T-helper 17 cell (primary cell): Measurements from ENCODE around the gene PDE6H. TPM values are rescaled to one million over a fixed set of nuclear protein-coding genes. Genes with fewer than 3 reads are reported as not detected.
A peak's percentile ranks its signal among the peaks of the same experiment; 100 is the strongest.

ENCODE experiments used
- ATAC-seq: fragments of 150-1000 bp; cut with Tn5 transposase; 2 replicates; pipeline ENCODE4 v1.10.0; 2021; ENCODE audit warnings: mild to moderate bottlenecking, moderate library complexity
- DNase-seq, 3 donors: peaks; one replicate each; pipeline versions ENCODE4 v3.0.0 to v3.0.0-alpha.2; 2020 to 2021
- H3K9me3 ChIP-seq: one replicate; pipeline ENCODE4 v1.7.0; 2013; ENCODE audit warnings: low read length, mild to moderate bottlenecking; ENCODE audit not compliant: control insufficient read depth, poor library complexity, severe bottlenecking
- H3K27ac Mint-ChIP-seq: one replicate; pipeline ENCODE4 v1.8.0; 2022; ENCODE audit warnings: mild to moderate bottlenecking, moderate library complexity, mixed read lengths
- H3K27me3 Mint-ChIP-seq: one replicate; pipeline ENCODE4 v1.8.0; 2022; ENCODE audit warnings: mixed read lengths
- H3K36me3 Mint-ChIP-seq: one replicate; pipeline ENCODE4 v1.8.0; 2022; ENCODE audit warnings: low read depth, mixed read lengths
- H3K4me1 Mint-ChIP-seq: one replicate; pipeline ENCODE4 v1.8.0; 2022; ENCODE audit warnings: mild to moderate bottlenecking, mixed read lengths
- H3K4me3 Mint-ChIP-seq: one replicate; pipeline ENCODE4 v1.8.0; 2022; ENCODE audit warnings: mild to moderate bottlenecking, moderate library complexity, mixed read lengths
- total RNA-seq, 4 donors: library from RNA in 2 of 4; stranded (reverse) in 2 of 4; gene quantifications; one replicate each; pipeline ENCODE4 v1.2.3 and lab custom pipeline; 2022 to 2026

Gene PDE6H
- total RNA-seq, 2 donors from 2014 or later, result not detected

GRCh38 chr12:14938301-14938700 lies 34.5 kb upstream of the PDE6H start, which contains the start of gene ERP27:
Gene ERP27, minus strand, starts transcription at chr12:14938537. Its CDS starts 29 bp downstream, at chr12:14938508.
- Mint-ChIP-seq H3K36me3 (peaks cover 14% of the 10 kb centered on the region), H3K27ac (peak within 1 kb of the TSS; percentile 100), H3K4me3 (peak within 1 kb of the TSS; percentile 75), H3K4me1 (peaks cover 49% of the 10 kb centered on the region), H3K27me3 (no peaks in the 10 kb centered on the region)
- no peaks in the 10 kb centered on the region for H3K9me3 ChIP-seq
- ATAC-seq (no peak), DNase-seq (no peak)

- no peak for DNase-seq
- ATAC-seq, result peak; percentile 16
- H3K9me3 ChIP-seq, result no peaks in the 10 kb centered on the region
- Mint-ChIP-seq H3K27ac (peak overlapping the region; percentile 100), H3K36me3 (peaks cover 17% of the 10 kb centered on the region), H3K4me3 (peak overlapping the region; percentile 62), H3K27me3 (no peaks in the 10 kb centered on the region), H3K4me1 (peaks cover 49% of the 10 kb centered on the region)
Observed at GRCh38 chr12:14941369-14941768, 31.5 kb upstream of the PDE6H start.

GRCh38 chr12:14942196-14942931 lies 30.5 kb upstream of the PDE6H start:
- H3K4me1 Mint-ChIP-seq, result peaks cover 55% of the 10 kb centered on the region
- H3K4me3 Mint-ChIP-seq, result peak overlapping the region; percentile 69
- no peak for DNase-seq
- H3K36me3 Mint-ChIP-seq, result peaks cover 18% of the 10 kb centered on the region
- peak overlapping the region; percentile 100 for H3K27ac Mint-ChIP-seq
- ATAC-seq, result peak; percentile 11
- no peaks in the 10 kb centered on the region for H3K9me3 ChIP-seq
- no peaks in the 10 kb centered on the region for H3K27me3 Mint-ChIP-seq

GRCh38 chr12:14946162-14946561 lies 26.7 kb upstream of the PDE6H start:
- no peak for ATAC-seq
- no peak for DNase-seq
- Mint-ChIP-seq H3K27me3 (no peaks in the 10 kb centered on the region), H3K27ac (peak overlapping the region; percentile 100), H3K36me3 (peaks cover 33% of the 10 kb centered on the region), H3K4me3 (peak overlapping the region; percentile 69), H3K4me1 (peaks cover 55% of the 10 kb centered on the region)
- no peaks in the 10 kb centered on the region for H3K9me3 ChIP-seq

GRCh38 chr12:14946861-14947260 lies 26.0 kb upstream of the PDE6H start:
- Mint-ChIP-seq H3K4me3 (peak overlapping the region; percentile 76), H3K4me1 (peaks cover 59% of the 10 kb centered on the region)
- no peak for ATAC-seq

GRCh38 chr12:14948672-14949071 lies 24.2 kb upstream of the PDE6H start:
- no peak for DNase-seq
- Mint-ChIP-seq H3K27me3 (no peaks in the 10 kb centered on the region), H3K27ac (peak overlapping the region; percentile 100), H3K4me1 (peaks cover 68% of the 10 kb centered on the region), H3K4me3 (peak overlapping the region; percentile 86), H3K36me3 (peaks cover 34% of the 10 kb centered on the region)
- no peaks in the 10 kb centered on the region for H3K9me3 ChIP-seq
- peak; percentile 83 for ATAC-seq

More at GRCh38 chr12:14946861-14947260, 26.0 kb upstream of the PDE6H start:
- peak overlapping the region; percentile 100 for H3K27ac Mint-ChIP-seq
- no peak for DNase-seq
- no peaks in the 10 kb centered on the region for H3K9me3 ChIP-seq
- peaks cover 35% of the 10 kb centered on the region for H3K36me3 Mint-ChIP-seq
- H3K27me3 Mint-ChIP-seq, result no peaks in the 10 kb centered on the region

GRCh38 chr12:14949631-14950030 lies 23.2 kb upstream of the PDE6H start:
- ATAC-seq (no peak), DNase-seq (no peak)
- Mint-ChIP-seq H3K36me3 (peaks cover 36% of the 10 kb centered on the region), H3K27me3 (no peaks in the 10 kb centered on the region), H3K4me3 (peak overlapping the region; percentile 86), H3K27ac (peak overlapping the region; percentile 100), H3K4me1 (peaks cover 76% of the 10 kb centered on the region)
- no peaks in the 10 kb centered on the region for H3K9me3 ChIP-seq

GRCh38 chr12:14950421-14950820 lies 22.4 kb upstream of the PDE6H start:
- H3K4me3 Mint-ChIP-seq, result peak overlapping the region; percentile 86
- DNase-seq, result no peak
- peaks cover 78% of the 10 kb centered on the region for H3K4me1 Mint-ChIP-seq
- no peak for ATAC-seq
- no peaks in the 10 kb centered on the region for H3K27me3 Mint-ChIP-seq
- H3K27ac Mint-ChIP-seq, result peak overlapping the region; percentile 100
- peaks cover 33% of the 10 kb centered on the region for H3K36me3 Mint-ChIP-seq
- H3K9me3 ChIP-seq, result no peaks in the 10 kb centered on the region

- no peaks in the 10 kb centered on the region for H3K27me3 Mint-ChIP-seq
- peak overlapping the region; percentile 94 for H3K4me3 Mint-ChIP-seq
- peaks cover 31% of the 10 kb centered on the region for H3K36me3 Mint-ChIP-seq
- no peak for ATAC-seq
- no peaks in the 10 kb centered on the region for H3K9me3 ChIP-seq
- no peak for DNase-seq
- H3K4me1 Mint-ChIP-seq, result peaks cover 79% of the 10 kb centered on the region
- peak overlapping the region; percentile 100 for H3K27ac Mint-ChIP-seq
Observed at GRCh38 chr12:14950982-14951746, 21.7 kb upstream of the PDE6H start.

GRCh38 chr12:14951851-14952250 lies 21.0 kb upstream of the PDE6H start:
- DNase-seq, result no peak
- ATAC-seq, result no peak
- H3K4me3 Mint-ChIP-seq, result peak overlapping the region; percentile 94
- no peaks in the 10 kb centered on the region for H3K9me3 ChIP-seq
- peak overlapping the region; percentile 100 for H3K27ac Mint-ChIP-seq
- peaks cover 31% of the 10 kb centered on the region for H3K36me3 Mint-ChIP-seq
- H3K4me1 Mint-ChIP-seq, result peaks cover 78% of the 10 kb centered on the region
- H3K27me3 Mint-ChIP-seq, result no peaks in the 10 kb centered on the region

GRCh38 chr12:14952299-14952921 lies 20.4 kb upstream of the PDE6H start:
- Mint-ChIP-seq H3K4me1 (peaks cover 74% of the 10 kb centered on the region), H3K36me3 (peaks cover 30% of the 10 kb centered on the region), H3K27me3 (no peaks in the 10 kb centered on the region), H3K4me3 (peak overlapping the region; percentile 94), H3K27ac (peak overlapping the region; percentile 100)
- ATAC-seq, result peak; percentile 75
- no peak for DNase-seq
- no peaks in the 10 kb centered on the region for H3K9me3 ChIP-seq

GRCh38 chr12:14953752-14954151 lies 19.1 kb upstream of the PDE6H start:
- Mint-ChIP-seq H3K27ac (peak overlapping the region; percentile 100), H3K36me3 (peaks cover 32% of the 10 kb centered on the region), H3K4me3 (peak overlapping the region; percentile 94), H3K27me3 (no peaks in the 10 kb centered on the region), H3K4me1 (peaks cover 77% of the 10 kb centered on the region)
- no peak for DNase-seq
- no peaks in the 10 kb centered on the region for H3K9me3 ChIP-seq
- no peak for ATAC-seq

GRCh38 chr12:14954269-14954668 lies 18.6 kb upstream of the PDE6H start:
- peaks cover 76% of the 10 kb centered on the region for H3K4me1 Mint-ChIP-seq
- no peak for ATAC-seq
- H3K36me3 Mint-ChIP-seq, result peaks cover 30% of the 10 kb centered on the region
- no peaks in the 10 kb centered on the region for H3K9me3 ChIP-seq
- peak overlapping the region; percentile 94 for H3K4me3 Mint-ChIP-seq
- no peak for DNase-seq
- peak overlapping the region; percentile 100 for H3K27ac Mint-ChIP-seq
- no peaks in the 10 kb centered on the region for H3K27me3 Mint-ChIP-seq
